GM12874 (cell line): ENCODE measurements around the gene RIPOR3.

Source experiments
- CTCF ChIP-seq: IDR thresholded peaks from 2 replicates; pipeline ENCODE4 v1.5.1; 2011; ENCODE audit warnings: low read depth, mild to moderate bottlenecking, control low read depth, low read length, moderate library complexity; ENCODE audit not compliant: insufficient read depth

RIPOR3 gene

GRCh38 chr20:50568549-50568942, 122.8 kb downstream of the RIPOR3 start:
- TF ChIP-seq CTCF, result no peak

DNA sequence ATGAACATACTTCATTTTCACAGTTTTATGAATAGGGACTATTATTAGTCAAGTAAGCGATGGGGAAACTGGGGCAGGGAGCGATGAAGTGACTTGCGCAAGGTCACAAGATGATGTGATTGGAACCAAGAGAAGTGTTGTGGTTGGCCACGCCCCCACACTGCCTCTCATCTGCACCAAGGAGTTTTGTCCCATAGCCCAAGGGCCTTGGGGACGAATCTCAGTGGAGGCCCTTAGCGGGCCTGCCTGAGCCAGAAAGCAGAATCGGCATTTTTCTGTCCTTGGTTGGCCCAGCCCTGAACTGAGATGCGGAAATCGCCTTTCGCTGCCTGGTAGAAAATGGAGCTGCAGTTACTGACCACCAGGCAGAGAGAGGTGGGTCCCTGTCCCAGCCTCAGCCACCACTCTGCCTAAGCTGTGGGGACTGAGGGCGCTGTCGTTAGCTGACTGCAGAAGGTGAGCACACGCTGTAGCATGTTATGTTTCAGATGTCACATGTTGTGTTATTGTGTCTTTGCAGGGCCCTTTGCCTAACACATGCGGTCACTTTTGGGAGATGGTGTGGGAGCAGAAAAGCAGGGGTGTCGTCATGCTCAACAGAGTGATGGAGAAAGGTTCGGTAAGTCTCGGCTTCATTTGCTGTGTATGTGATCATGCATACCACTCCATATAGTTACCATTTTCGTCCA, 123.3 kb downstream of the RIPOR3 start:
- no peak for TF ChIP-seq CTCF

DNA sequence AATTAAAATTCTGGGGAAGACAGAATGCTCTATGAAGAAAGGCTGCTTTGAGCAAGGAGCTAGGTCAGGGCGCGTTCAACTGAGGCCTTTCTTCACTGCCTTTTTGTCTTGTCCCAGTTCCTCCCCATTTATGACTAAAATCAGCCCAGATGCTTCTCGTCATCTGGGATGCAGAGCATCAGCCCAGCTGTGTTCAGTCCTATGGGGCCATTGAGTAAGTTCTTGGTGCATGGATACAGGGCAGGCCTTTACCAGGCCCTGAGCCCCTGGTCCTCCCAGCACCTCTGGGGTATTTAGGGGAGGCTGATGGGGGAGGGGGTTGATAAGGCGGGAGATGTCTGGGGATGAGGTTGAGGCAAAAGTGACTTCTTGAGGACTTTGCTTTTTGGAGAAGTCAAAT, 125.5 kb downstream of the RIPOR3 start:
- TF ChIP-seq CTCF, result no peak

GRCh38 chr20:50565383-50565782, 126.0 kb downstream of the RIPOR3 start:
- TF ChIP-seq CTCF, result no peak

DNA sequence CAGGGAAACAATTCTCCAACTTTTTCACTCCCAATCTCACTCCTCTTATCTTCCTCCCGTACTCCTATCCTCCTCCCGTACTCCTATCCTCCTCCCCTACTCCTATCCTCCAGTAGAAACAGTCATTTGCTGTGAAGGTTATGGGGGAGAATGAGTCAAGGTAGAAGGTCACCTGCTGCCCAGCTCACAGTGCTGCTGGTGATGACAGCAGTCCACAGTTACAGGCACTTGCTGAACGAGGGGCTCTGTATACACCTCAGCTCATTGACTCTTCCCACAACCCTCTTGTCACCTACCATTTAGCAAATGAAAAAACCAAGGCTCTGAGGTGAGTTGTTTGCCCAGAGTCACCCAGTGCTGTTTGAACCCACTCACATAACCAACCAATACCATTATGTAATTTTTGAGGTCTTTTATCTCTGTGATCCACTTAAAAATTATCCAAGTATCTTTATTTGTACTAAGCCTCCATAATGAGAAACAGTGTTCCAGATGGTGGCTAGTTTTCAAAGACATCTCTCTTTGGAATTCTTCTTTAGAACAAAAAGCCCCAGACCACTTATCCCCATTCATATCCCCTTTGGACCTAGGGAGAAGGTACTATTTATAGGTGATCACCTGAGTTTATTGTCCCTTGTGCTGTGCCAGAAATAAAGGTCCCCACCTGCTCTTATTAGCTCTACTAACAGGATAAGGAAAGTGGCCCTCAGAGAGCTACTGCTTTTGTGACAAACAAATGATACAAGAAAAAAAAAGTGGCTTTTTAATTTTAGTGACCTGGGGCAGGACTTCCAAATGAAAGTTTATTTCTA, 128.0 kb downstream of the RIPOR3 start:
- no peak for TF ChIP-seq CTCF

DNA sequence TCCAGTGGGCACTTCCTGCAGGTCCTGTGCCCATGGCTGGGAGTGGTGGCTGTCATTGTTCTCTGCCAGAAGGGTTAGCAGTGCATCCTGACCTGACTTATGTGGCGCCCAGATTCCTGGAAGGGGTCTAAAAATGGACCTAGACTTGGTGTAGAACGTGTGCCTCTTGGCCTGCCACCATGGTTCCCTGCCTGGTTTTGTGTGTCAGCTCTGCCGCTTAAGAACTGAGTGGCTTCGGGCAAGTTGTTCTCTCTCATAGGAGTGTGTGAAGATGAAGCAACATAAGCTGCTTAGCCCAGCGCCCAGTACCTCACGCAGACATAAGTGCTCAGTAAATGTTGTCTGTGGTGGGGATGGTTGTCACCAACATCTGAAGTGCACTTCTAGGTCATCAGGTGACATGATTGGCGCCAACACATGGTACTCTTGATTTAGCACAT, 129.1 kb downstream of the RIPOR3 start:
- TF ChIP-seq CTCF, result no peak

- no peak for TF ChIP-seq CTCF
These were observed 129.8 kb downstream of the RIPOR3 start for GRCh38 chr20:50561379-50562078.
